BJ (cell line): ENCODE results near the gene GID4. TPM values are rescaled to one million over a fixed set of nuclear protein-coding genes. Genes with fewer than 3 reads are reported as not detected.
A peak's percentile ranks its signal among the peaks of the same experiment; 100 is the strongest.

Experiments used
- CTCF ChIA-PET: fragments of 350-600 bp; formaldehyde crosslinking; extraction: SDS; loops from one replicate; lab custom pipeline; 2021; ENCODE audit warnings: antibody characterized with exemption, inconsistent platforms; lab: Yijun Ruan, JAX
- POLR2A ChIA-PET: fragments of 300-600 bp; sonication (Branson Sonifier 250); formaldehyde crosslinking; extraction: SDS; loops from one replicate; lab custom pipeline; 2021; ENCODE audit warnings: antibody characterized with exemption; lab: Charles Lee
- DNase-seq: peaks from one replicate; pipeline ENCODE4 v3.0.0-alpha.2; 2011; ENCODE audit warnings: low read depth
- H3K27me3 ChIP-seq: 2 replicates; pipeline ENCODE4 v1.6.0; 2011; ENCODE audit warnings: low read length; ENCODE audit not compliant: control insufficient read depth, insufficient read depth
- H3K36me3 ChIP-seq: 2 replicates; pipeline ENCODE4 v1.5.1; 2011; ENCODE audit warnings: low read length; ENCODE audit not compliant: control insufficient read depth, insufficient read depth
- H3K4me3 ChIP-seq: 2 replicates; pipeline ENCODE4 v1.5.1; 2011; ENCODE audit warnings: low read depth, mild to moderate bottlenecking, control low read depth, low read length
- CTCF ChIP-seq: IDR thresholded peaks from 2 replicates; pipeline ENCODE4 v1.5.1; 2011; ENCODE audit warnings: low read depth, mild to moderate bottlenecking, control low read depth, inconsistent platforms, low read length, moderate library complexity; ENCODE audit not compliant: insufficient read depth
- polyA plus RNA-seq: library from polyadenylated mRNA; depleted of rRNA; stranded (reverse); fragments of >200 nt; gene quantifications from 2 replicates; pipeline ENCODE4 v1.2.3, GENCODE V29; 2011

Gene GID4
- polyA plus RNA-seq, 1 experiment = 6.9 TPM

- peak; percentile 30 for DNase-seq
- CTCF ChIA-PET = interaction anchor here (1.2 kb wide), 2 partner anchors 8 to 47 kb away, joined by 3 to 4 read pairs; no protein-coding TSS in a partner anchor
Measured at GRCh38 chr17:18041776-18042175, 2.6 kb downstream of the GID4 start.

DNA sequence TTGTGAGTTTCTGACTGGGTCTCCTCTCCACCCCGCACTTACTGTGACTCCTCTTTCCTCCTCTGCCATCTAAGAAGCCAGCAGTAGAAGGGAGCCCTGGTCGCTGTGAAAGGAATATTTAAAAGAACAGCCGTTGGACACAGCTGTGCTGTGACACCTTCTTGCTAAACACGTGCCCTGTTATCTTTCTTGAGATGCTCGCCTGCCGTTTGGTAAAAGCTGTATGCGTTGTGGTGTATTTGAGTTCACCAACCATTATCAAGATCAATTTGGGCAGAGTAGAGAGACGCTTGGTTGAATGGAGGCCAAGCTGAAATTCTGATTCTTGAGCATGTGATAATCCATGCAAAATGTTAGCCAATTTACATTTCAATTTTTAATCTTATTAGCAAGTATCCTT, 3.8 kb downstream of the GID4 start:
- TF ChIP-seq CTCF = no peak
- Histone ChIP-seq H3K36me3 (0 out of 2 replicates have a peak, but pooled peaks cover 2% of the 10 kb centered on the region), H3K27me3 (no peaks in the 10 kb centered on the region), H3K4me3 (no peak overlapping the region)
- POLR2A ChIA-PET = no interaction called here
- DNase-seq = no peak
- CTCF ChIA-PET = interaction anchor here (1.1 kb wide), 1 partner anchor 13 kb away, joined by 3 read pairs; no protein-coding TSS in a partner anchor

More at GRCh38 chr17:18041776-18042175, 2.6 kb downstream of the GID4 start:
- H3K4me3 ChIP-seq = no peak overlapping the region
- no peak for TF ChIP-seq CTCF
- H3K27me3 ChIP-seq = no peaks in the 10 kb centered on the region
- POLR2A ChIA-PET = no interaction called here
- 0 out of 2 replicates have a peak, but pooled peaks cover 2% of the 10 kb centered on the region for H3K36me3 ChIP-seq

- no peak for DNase-seq
- H3K36me3 ChIP-seq = 0 out of 2 replicates have a peak, but pooled peaks cover 2% of the 10 kb centered on the region
- POLR2A ChIA-PET = no interaction called here
- TF ChIP-seq CTCF = peak; percentile 17; the same call in 1 of the 2 replicates
- H3K4me3 ChIP-seq = no peak overlapping the region
- H3K27me3 ChIP-seq = no peaks in the 10 kb centered on the region
- CTCF ChIA-PET = interaction anchor here (1.1 kb wide), 1 partner anchor 12 kb away, joined by 3 read pairs; no protein-coding TSS in a partner anchor
Measured at GRCh38 chr17:18043491-18043890, 4.3 kb downstream of the GID4 start.

- no peaks in the 10 kb centered on the region for H3K27me3 ChIP-seq
- no peak overlapping the region for H3K4me3 ChIP-seq
- 0 out of 2 replicates have a peak, but pooled peaks cover 2% of the 10 kb centered on the region for H3K36me3 ChIP-seq
- CTCF ChIA-PET = no interaction called here
- DNase-seq = no peak
- POLR2A ChIA-PET = no interaction called here
- no peak for TF ChIP-seq CTCF
Measured at GRCh38 chr17:18044609-18045008, 5.4 kb downstream of the GID4 start.

- Histone ChIP-seq H3K27me3 (no peaks in the 10 kb centered on the region), H3K36me3 (0 out of 2 replicates have a peak, but pooled peaks cover 2% of the 10 kb centered on the region), H3K4me3 (no peak overlapping the region)
- DNase-seq = no peak
- ChIA-PET POLR2A (no interaction called here), CTCF (no interaction called here)
- no peak for TF ChIP-seq CTCF
Measured at GRCh38 chr17:18045691-18046350, 6.6 kb downstream of the GID4 start.
